Stimulated activated CD8-positive, alpha-beta memory T cell treated with anti-CD3 and anti-CD28 coated beads, Interleukin-4, amount 100 ng/mL, for 48 hours (primary cell): Measurements from ENCODE around the gene ORM1.
A peak's percentile ranks its signal among the peaks of the same experiment; 100 is the strongest.

Experiments
- DNase-seq: peaks from one replicate; pipeline ENCODE4 v3.0.0-alpha.2; 2020

ORM1 gene

DNA sequence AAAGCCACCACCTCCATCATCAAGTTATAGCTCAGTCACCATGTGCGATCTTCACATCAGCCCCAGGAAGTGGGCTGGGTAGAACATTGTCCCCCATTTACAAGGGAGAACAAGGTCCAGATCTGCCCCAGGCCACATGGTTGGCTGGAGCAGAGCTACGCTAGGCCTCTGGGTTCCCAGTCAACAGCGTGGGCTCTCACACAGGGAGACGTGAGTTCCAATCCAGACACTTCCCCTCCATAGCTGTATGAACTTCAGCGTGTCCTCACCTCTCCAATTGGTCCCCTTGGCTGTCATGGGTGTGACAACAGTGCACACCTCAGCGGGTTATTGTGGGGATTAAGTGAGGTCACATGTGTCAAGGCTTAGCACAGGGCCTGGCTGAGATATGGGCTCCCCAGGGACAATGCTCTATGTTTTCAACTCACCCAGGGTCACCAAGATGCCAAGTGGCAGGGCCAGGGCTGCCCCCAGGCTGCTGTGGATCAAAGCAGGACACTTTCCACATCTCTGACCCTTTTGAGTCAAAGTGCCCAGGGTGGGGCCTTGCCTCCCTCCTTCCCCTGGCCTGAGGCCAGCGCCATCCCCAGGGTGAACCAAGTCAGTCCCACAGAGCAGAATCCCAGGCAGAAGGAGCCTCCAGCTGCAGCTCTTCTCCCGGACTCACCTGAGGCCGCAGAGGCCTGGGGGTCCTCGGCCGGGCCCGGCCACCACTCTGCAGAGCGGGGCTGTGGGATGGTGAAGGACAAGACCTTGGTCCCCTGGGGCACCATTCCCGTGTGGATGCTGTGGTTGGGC lies 45.1 kb downstream of the ORM1 start:
- no peak for DNase-seq

DNA sequence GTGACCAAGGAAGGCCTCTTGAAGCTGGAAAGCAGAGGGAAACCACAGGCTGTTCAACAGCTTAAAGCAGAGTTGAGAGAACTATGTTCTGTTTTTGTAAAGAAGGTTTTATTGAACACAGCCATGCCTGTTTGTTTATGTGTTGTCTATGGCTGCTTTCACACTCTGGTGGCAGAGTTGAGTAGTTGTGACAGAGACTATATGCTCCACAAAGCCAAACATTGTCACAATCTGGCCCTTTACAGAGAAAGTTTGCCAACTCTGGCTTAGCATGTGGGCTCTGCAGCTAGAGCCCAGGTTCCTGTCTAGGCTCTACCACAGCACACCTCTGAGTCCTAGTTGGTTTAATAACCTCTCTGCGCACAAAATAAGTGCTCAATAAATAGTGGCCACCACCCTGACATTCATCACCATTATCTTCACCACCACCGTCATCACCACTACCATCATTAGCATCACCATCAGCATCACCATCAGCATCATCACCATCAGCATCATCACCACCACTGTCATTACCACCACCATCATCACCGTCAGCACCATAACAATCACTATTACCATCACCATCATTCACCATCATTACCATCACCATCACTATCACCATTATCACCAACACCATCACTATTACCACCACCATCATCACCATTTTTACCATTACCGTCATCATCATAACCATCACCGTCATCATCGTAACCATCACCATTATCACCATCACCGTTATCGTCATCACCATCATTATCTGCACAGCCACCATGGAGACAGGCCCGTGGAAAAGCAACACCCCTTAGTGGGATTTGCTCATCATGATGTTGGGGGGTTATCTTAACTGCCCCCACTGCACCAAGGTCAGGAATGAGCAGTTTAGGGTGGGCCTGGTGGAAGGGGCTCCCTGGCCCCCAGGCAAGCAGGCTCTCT lies 46.6 kb downstream of the ORM1 start:
- DNase-seq = no peak

DNA sequence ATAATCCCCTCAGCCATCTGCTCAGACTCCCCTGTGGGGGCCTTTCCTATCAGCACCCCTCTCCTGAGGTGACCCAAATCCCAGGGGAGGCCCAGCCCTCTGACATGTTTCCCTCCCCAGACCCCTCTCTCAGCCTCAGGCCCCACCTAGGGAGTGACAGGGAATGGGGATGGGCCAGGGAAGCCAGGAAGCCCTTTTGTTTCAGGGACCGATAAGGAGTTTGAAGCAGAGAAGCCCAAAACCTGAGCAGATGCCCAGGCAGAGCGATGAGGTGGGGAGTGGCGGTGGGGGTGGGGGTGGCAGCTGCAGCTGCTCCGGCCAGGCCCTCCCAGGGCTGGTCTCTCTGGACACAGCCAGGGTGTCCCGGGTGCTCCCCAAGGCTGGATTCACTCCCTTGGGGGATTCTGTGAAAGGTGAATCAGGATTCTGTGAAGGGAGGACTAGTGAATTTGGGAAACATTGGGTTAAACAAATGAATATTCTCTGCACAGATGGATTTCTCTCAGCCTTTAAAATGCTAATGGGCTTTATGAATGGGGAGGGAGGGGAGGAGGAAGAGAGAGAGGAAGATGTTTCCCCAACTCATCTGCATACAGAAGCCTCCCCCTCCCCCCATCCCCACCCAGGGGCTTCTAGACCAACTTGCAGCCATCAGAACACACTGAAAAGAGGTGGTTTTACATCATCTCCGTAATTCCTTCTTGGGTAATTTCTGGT lies 47.5 kb downstream of the ORM1 start:
- no peak for DNase-seq

DNA sequence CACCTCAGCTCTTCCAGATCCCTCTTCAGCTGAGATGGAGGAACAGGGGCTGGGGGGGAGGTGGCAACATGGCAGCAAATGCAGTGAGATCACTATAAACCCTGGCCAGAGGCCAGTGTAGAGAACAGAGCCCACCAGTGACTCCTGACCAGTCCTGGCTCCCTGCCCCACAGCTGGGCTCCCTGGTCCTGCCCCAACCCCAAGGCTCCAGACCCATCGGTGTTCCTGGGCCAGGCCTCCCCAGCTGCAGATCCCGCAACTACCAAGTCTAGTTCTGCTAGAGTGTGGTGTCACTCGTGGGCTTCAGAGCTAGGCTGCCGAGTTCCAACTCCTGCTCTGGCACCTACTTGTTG lies 48.0 kb downstream of the ORM1 start:
- no peak for DNase-seq

DNA sequence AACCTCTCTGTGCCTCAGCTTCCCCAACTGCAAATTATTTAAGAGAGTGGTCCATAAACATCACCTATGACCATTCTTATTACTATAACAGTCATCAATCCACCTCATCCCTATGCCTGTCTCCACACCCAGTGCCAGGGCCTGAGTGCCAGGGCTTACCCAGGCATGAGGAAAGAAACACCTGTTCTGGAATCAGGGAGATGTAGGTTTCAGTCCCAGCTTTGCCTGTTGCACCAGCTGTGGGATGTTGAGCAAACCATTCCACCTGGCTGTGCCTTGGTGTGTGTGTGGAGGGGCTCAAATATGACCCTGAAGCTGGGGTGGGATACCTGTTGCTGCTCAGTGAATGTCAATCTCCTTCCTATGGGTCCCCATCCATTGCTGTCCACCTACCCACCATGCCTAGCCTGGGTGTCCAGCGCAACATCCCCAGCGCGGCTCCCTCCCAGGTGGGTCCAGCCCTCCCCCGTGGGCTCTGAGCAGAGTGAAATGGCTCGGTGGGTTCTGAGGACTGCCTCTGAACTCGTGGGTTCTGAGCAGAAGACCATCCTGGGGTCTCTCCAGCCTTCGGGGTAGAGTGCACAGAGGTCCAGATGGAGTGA lies 48.5 kb downstream of the ORM1 start:
- no peak for DNase-seq

DNA sequence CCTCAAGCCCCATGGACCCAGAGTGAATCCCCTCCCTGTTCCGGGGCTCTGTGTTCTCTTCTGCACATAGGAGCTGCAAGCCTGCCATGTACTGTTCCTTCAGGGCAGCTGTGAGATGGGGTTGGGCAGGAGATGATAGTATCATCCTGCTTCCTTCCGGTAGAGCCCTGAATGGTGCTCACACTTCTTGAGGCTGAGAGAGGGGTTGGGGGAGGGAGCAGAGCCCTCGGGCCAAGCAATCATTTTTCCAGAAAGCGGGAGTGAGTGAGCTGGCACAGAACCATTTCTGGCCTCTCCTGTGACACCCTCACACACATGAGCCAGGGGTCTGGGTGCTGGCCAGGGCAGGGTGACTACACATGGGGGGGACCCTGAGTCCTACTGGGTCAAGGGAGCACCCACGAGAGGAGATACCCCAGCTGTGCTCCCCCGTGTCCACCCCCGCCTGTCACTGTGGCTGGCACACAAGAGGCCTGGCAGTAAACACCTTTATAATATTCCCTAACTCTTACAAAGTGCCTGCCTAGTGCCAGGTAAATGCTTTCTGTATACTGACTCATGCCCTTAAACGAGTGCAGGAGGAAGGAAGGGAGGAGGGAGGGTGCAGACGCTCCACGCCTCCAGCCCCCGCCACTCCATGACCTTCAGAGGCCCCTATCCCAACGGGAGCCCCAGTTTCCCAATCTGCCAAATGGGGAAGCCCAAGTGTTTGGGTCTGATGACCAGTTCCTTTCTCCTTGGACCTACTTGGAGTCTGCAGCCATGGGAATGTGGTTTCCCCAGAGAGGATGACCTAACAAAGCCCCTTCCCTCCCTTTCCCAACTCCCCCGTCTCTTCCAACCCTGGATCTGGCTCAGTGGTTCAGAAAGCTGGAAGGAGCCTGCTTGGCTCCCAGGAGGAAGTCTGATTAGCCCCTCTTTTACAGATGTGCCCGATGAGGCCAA lies 49.3 kb downstream of the ORM1 start:
- peak; percentile 59 for DNase-seq

DNA sequence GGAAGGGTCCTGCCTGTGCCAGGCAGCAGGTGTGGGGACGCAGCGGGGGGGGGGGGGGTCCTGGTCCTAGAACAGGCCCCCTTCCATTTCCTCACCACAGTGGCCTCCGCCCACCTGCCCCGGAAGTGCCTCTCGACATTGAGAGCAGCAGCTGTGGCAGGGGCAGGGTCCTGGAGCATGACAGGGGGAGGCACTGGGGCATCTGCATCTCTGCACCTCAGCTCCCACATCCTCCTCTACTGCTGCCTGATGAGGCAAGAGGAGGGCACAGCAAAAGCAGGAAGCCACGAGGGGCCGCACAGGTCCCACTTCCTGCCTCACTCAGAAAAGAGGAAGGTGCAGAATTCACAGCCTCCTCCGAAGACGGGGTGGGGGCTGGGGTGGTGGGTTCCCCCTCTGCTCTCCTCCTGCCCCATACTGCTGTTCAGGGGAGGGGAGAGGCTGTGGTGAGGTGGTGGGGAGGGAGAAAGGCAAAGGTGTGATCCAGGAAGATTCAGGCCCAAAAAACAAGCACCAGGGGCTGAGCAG lies 50.1 kb downstream of the ORM1 start:
- peak; percentile 85 for DNase-seq

DNA sequence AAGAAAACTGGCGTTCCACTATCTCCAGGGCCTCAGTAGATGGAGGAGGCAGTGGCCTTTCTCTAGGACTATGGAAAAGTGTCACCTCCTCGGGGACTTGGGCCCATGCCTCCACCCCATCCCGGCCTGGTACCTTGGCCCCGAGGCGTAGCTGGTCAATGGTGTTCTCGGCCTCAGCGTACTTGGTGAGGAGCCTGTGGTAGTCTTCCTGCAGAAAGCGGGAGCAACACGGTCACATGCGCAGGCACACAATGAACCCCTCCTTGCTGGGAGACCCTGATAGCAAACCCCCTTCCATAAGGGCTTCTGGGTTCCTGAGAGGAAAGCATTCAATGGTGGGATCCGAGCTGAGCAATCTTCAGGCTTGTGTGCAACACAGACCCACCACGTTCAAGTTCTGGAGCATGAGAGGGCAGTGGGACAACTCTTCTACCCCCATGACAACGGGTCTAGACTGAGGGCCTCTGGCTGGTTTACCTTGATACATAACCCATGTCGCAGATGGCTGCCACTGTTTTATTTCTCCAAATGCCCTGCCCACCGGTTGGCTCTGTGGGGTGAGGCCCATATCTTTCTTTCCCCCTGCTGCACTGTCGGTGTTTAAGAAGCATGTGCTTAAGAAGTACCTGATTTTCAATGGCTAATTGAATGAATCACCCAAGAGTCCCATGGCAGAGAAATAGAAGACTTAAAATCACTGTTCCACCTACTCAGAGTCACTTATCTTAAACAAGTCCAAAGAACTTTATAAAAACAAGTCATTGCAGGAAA lies 51.2 kb downstream of the ORM1 start:
- no peak for DNase-seq

DNA sequence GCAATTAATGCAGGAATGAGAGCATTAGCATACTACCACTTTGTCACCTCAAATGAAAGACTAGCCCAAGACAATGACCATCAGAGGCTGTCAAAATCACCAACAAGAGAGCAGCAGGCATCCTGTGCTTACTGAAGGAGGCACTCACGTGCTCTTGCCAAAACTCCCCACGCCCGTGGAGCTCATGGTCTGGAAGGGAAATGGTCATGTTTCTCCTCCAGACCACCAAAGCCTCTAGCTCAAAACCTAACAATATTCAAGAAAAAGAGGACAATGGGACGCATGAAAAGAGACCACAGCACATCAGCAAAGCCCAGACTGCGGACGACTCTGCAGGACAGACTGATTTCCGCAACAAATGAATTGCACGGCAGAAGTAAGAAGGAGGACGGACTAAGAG lies 52.0 kb downstream of the ORM1 start:
- DNase-seq = no peak

DNA sequence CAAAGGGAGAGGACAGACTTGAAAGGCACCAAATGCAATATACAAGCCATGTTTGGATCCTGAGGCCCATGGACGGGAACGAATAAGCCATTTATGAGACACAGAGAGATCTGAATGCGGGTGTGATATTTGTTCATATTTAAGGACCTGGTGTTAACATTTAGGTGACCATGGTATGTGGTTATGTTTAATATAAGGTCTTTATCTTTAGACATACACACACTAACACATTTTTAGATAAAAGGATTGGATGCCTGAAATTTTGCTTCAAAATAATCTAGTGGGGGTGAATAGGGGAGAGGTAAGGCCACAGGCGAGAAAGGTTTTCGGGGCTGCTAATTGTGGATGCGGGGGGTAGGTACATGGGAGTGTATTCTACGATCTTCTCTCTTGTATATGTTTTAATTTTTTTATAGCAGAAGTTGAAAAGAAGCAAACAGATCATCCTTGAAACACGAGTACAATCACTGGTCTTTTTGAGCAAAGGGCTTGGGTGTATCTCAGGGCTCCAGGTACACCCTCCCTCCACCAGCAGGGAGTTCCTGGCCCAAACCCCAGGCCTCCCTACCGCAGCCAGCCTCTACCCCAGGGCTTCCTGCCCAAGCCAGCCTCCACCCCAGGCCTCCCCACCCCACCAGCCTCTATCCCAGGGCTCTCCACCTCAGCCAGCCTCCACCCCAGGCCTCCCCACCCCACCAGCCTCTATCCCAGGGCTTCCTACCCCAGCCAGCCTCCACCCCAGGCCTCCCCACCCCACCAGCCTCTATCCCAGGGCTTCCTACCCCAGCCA lies 52.7 kb downstream of the ORM1 start:
- DNase-seq = no peak
